ENCODE measurements around the gene IL6R.

Gene IL6R

DNA sequence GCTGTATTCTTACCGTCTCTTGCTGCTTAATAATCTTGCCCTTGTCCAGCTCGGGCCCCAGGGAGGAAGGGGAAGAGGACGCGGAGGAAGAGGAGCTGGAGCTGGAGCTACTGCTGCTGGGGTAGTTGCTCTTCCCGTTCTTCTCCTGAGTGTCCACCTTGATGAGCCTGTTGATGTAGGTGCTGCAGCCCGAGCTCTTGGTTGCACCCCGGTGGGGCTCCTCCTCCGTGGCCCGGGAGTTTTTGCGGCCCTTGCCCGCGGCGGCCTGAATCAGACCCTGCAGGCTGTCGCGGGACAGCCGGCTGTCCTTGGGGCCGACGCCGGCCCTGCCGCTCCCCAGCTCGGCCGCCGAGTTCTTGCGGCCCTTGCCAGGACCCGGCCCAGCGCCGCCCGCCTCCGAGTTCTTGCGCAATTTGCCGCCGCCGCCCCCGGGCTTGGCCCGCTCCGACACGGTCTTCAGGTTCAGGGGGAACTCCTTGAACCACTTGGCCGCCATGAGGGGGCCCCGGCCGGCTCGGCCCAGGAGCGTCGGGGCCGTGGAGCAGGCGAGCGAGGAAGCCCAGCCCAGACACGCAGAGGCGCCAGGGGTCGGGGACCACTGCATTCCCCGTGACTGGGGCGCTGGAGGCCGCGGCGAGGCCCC is 96.4 kb downstream of the IL6R start:
- in situ Hi-C loops (cut with MboI; ENCODE audit: low sequenced_read_pairs) = no loop called here

DNA sequence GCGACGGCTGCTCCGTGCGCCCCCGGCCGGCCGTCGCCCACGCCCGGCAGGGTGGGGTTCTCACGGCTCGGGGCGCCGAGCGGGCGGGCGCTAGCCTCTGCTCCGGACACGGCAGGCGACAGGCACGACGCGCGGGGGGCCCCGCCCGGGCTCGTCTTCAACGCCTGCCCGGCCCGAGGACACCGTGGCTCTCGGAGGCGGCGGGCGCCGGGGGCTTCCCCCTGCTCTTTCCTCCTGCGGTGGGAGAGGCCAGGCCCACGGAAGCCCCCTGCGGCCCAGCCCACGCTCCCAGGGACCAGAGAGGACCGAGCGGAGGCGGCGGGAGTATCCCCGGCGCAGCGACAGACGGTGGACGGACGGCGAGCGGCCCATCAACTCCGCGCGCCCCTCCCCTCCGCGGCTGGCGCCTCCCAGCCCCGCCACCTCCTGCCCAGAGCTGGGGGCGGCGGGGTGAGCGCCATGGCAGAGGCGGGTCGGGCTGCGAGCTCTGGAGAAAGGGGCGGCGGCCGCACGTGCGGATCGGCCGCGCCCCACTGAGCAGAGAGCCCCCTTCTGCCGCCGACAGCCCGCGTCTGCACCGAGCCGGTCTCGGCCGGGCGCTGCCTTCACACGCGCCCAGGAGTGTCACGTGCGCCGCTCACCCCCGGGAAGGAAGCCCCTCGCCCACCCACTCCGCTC is 97.1 kb downstream of the IL6R start, which contains the start of the genes SHE and TDRD10:
SHE (minus strand) TSS at position 347 of the 678 bp plus-strand sequence. CDS start 386 bp downstream, outside the sequence.
TDRD10 (plus strand) TSS at position 154 of the 678 bp plus-strand sequence. CDS start 4,685 bp downstream, outside the sequence.
- in situ Hi-C loops (cut with MboI; ENCODE audit: low sequenced_read_pairs) = no loop called here

DNA sequence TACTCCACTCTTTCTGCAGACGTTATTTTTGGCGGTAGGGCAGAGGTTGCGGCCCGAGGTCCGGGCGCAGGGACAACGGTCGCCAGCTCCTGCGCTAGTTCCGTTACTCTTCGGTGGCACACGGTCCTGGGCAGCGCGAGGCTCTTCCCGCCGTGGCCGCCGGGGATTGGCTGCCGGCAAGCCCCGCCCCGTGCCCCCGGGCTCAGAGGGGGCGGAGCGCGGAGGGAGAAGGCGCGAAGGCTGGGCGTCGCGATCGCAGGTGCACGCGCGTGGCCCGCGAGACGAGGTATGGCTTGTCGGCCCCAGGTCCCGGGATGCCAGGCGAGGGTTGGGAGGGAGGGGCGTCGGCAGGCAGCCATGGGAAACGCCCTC is 97.6 kb downstream of the IL6R start:
- in situ Hi-C loops (cut with MboI; ENCODE audit: low sequenced_read_pairs) = no loop called here

DNA sequence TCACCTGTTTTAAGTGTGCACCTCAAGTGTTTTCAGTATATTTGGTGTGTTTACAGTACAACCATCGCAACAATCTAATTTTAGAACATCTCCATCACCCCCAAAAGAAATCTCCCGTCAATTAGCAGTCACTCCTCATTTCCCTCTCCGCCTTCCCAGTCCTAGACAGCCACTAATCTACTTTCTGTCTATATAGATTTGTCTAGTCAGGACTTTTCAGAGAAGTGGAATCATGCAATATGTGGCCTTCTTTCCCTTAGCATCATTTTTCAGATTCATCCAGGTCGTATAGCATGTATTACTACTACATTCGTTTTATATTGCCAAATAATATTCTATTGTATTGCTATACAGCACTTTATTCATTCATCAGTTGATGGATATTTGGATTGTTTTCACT is 98.8 kb downstream of the IL6R start:
- in situ Hi-C loops (cut with MboI; ENCODE audit: low sequenced_read_pairs) = no loop called here

DNA sequence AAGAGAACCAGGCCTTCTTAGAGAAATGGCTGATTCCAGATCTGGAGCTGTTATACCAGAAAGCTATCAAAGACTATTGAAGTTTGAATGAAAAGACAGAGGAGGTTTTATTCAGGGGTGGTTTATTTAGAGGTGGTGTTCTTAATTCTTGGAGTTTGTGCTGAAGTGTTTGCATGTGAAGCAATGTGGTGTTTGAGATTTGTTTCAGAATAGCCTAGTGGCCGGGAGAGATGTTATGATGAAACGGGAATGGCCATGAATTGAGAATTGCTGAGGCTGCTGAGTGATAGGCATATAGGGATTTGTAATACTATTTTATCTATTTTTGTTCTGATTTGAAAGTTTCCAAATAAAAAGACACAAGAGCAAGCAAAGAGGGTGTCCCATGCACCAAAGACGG is 107.6 kb downstream of the IL6R start:
- in situ Hi-C loops (cut with MboI; ENCODE audit: low sequenced_read_pairs) = no loop called here

DNA sequence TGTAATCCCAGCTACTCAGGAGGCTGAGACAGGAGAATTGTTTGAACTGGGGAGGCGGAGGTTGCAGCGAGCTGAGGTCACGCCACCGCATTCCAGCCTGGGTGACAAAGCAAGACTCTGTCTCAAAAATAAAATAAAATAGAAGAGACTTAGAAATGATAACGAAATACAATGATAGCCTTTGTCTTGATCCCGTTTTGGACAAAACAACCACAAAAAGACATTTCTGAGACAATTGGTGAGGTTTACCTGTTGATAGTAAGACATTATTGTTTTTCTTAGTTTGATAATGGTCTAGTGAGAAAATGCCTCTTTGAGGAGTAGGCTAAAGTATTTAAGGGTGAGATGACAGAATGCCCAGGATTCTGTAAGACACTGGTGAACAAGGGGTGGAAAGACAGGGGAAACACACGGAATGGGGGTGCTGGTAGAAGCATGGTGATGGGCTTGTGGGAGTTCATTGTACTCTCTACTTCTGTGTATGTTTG is 109.0 kb downstream of the IL6R start:
- in situ Hi-C loops (cut with MboI; ENCODE audit: low sequenced_read_pairs) = no loop called here

DNA sequence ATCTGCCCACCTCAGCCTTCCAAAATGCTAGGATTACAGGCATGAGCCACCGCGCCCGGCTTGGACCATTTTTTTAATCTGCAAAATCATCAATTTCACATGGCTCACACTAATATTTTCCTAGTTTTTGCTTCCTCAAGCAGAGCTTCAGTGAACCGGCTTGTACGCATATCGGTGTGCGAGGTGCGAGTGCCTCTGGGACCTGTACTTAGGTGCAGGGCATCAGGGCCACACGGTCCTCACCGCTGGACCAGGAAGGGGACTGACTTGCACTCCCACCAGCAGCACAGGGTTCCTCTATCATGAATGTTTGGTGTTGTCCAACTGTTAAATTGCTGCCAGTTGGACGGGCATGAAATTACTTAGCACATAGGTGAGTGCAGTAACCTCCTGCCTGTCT is 112.5 kb downstream of the IL6R start:
- in situ Hi-C loops (cut with MboI; ENCODE audit: low sequenced_read_pairs) = no loop called here

Measured in HL-60/S4 treated with phorbol 12-myristate 13-acetate at 8.2 ng/mL for 4 days and 3 days (cell line).